Stimulated activated naive CD8-positive, alpha-beta T cell treated with anti-CD3 and anti-CD28 coated beads, Interleukin-15, Interleukin-2, amounts not matched to agents 100 ng/mL and 50 ng/mL, for 24 hours (primary cell): Measurements from ENCODE around the gene PITPNM3.
A peak's percentile ranks its signal among the peaks of the same experiment; 100 is the strongest.
"Not testable (repeated sequence)": the region's sequence is repeated elsewhere in the genome, so short reads cannot be mapped to it uniquely, and the experiment has no call there.

Experiments
- H3K27ac Mint-ChIP-seq: one replicate; pipeline ENCODE4 v1.8.0; 2021; ENCODE audit warnings: mild to moderate bottlenecking, mixed read lengths
- H3K27me3 Mint-ChIP-seq: one replicate; pipeline ENCODE4 v1.8.0; 2021; ENCODE audit warnings: mixed read lengths
- H3K36me3 Mint-ChIP-seq: one replicate; pipeline ENCODE4 v1.8.0; 2021; ENCODE audit warnings: low read depth, mixed read lengths
- H3K4me1 Mint-ChIP-seq: one replicate; pipeline ENCODE4 v1.8.0; 2021; ENCODE audit warnings: low read depth, mixed read lengths
- H3K4me3 Mint-ChIP-seq: one replicate; pipeline ENCODE4 v1.8.0; 2021; ENCODE audit warnings: mild to moderate bottlenecking, mixed read lengths
- H3K9me3 Mint-ChIP-seq: one replicate; pipeline ENCODE4 v1.8.0; 2021; ENCODE audit warnings: mixed read lengths

PITPNM3 gene

DNA sequence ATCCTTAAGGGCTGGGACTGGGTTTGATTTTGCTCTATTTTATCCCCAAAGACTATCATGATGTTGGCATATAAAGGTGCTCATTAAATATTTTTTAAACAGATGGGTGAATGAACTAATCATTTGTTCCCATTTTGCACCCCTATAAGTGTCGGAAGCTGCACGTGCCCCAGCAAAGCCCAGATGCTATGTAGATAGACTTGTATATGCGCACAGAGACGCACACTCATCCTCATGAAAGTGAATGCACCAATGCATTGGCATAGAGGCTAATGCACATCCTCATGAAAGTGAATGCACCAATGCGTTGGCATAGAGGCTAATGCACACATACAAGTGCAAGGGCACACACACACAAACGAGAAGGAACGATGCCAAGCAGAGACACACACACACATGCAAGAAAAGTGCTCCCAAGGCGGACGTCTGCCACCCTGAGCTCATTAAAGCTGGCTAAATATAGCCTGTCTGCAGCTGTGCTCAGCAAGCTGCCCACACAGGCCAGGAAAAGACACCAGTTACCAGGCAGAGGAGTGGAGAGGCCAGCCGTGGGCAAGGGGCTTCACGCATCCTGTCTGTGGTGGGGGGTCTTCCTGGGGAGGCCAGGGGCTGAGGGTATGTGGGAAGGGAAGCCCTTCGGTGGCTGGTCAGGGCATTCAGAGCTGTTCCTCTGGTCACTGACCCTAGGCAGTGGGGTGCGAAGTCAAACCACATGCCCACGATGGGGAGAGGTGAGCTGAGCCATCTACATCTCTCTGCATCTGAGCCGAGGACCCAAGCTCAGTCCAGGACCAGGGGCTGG, 59.5 kb downstream of the PITPNM3 start:
- H3K27me3 Mint-ChIP-seq = peaks cover 9% of the 10 kb centered on the region
- H3K36me3 Mint-ChIP-seq = no peaks in the 10 kb centered on the region
- no peaks in the 10 kb centered on the region for H3K9me3 Mint-ChIP-seq
- H3K27ac Mint-ChIP-seq = no peak overlapping the region
- H3K4me3 Mint-ChIP-seq = no peak overlapping the region
- peaks cover 15% of the 10 kb centered on the region for H3K4me1 Mint-ChIP-seq

- Mint-ChIP-seq H3K4me1 (peaks cover 15% of the 10 kb centered on the region), H3K27me3 (peaks cover 9% of the 10 kb centered on the region), H3K4me3 (peak overlapping the region; percentile 30), H3K36me3 (no peaks in the 10 kb centered on the region), H3K9me3 (no peaks in the 10 kb centered on the region), H3K27ac (no peak overlapping the region)
These were observed 60.3 kb downstream of the PITPNM3 start for GRCh38 chr17:6496116-6496481.

- H3K27ac Mint-ChIP-seq = no peak overlapping the region
- H3K9me3 Mint-ChIP-seq = no peaks in the 10 kb centered on the region
- peaks cover 9% of the 10 kb centered on the region for H3K27me3 Mint-ChIP-seq
- H3K36me3 Mint-ChIP-seq = no peaks in the 10 kb centered on the region
- H3K4me3 Mint-ChIP-seq = no peak overlapping the region
- peaks cover 15% of the 10 kb centered on the region for H3K4me1 Mint-ChIP-seq
These were observed 60.8 kb downstream of the PITPNM3 start for GRCh38 chr17:6495450-6496115.

DNA sequence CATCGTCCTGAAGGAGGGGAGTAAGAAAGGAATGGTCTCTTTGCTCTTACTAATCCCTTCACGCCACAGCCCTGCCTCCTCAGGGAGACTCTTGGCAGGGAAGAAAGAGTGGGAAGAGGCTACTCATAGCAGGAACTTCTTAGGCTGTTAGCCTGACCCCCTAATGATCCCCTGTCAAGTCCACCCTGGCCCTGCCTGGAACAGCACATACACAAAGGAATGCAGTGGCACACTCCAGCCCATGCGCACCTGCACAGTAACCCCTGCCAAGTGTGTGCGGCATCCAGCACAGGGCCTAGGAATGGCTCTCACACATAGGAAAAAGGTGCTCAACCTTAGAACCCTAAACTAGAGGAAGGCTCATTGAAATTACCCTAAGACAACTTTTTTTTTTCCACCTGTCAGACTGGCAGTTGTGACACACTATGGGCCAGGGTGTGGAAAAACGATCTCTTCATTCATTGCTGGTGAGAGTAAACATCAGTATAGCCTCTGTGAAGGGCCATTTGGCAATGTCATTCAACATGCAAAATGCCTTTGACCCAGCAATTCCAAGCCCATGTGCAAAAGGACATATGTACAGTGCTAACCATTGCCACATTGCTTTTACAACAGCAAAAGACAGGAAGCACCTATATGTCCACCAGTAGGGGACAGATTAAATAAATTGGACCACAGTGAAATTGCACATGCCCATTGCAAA, 62.0 kb downstream of the PITPNM3 start:
- H3K27ac Mint-ChIP-seq = no peak overlapping the region
- peaks cover 9% of the 10 kb centered on the region for H3K27me3 Mint-ChIP-seq
- peaks cover 15% of the 10 kb centered on the region for H3K4me1 Mint-ChIP-seq
- no peaks in the 10 kb centered on the region for H3K36me3 Mint-ChIP-seq
- H3K9me3 Mint-ChIP-seq = no peaks in the 10 kb centered on the region
- H3K4me3 Mint-ChIP-seq = no peak overlapping the region

GRCh38 chr17:6492892-6493674, 63.3 kb downstream of the PITPNM3 start:
- peaks cover 15% of the 10 kb centered on the region for H3K4me1 Mint-ChIP-seq
- no peaks in the 10 kb centered on the region for H3K9me3 Mint-ChIP-seq
- H3K27ac Mint-ChIP-seq = no peak overlapping the region
- no peak overlapping the region for H3K4me3 Mint-ChIP-seq
- H3K27me3 Mint-ChIP-seq = peaks cover 9% of the 10 kb centered on the region
- no peaks in the 10 kb centered on the region for H3K36me3 Mint-ChIP-seq

GRCh38 chr17:6491071-6491700, 65.2 kb downstream of the PITPNM3 start:
- no peak overlapping the region for H3K4me3 Mint-ChIP-seq
- peaks cover 2% of the 10 kb centered on the region for H3K27me3 Mint-ChIP-seq
- no peaks in the 10 kb centered on the region for H3K36me3 Mint-ChIP-seq
- no peaks in the 10 kb centered on the region for H3K9me3 Mint-ChIP-seq
- H3K4me1 Mint-ChIP-seq = peaks cover 9% of the 10 kb centered on the region
- H3K27ac Mint-ChIP-seq = no peak overlapping the region

- no peak overlapping the region for H3K27ac Mint-ChIP-seq
- H3K27me3 Mint-ChIP-seq = no peaks in the 10 kb centered on the region
- H3K4me3 Mint-ChIP-seq = no peak overlapping the region
- H3K36me3 Mint-ChIP-seq = no peaks in the 10 kb centered on the region
- no peaks in the 10 kb centered on the region for H3K4me1 Mint-ChIP-seq
- H3K9me3 Mint-ChIP-seq = no peaks in the 10 kb centered on the region
These were observed 67.3 kb downstream of the PITPNM3 start for GRCh38 chr17:6489016-6489550.

DNA sequence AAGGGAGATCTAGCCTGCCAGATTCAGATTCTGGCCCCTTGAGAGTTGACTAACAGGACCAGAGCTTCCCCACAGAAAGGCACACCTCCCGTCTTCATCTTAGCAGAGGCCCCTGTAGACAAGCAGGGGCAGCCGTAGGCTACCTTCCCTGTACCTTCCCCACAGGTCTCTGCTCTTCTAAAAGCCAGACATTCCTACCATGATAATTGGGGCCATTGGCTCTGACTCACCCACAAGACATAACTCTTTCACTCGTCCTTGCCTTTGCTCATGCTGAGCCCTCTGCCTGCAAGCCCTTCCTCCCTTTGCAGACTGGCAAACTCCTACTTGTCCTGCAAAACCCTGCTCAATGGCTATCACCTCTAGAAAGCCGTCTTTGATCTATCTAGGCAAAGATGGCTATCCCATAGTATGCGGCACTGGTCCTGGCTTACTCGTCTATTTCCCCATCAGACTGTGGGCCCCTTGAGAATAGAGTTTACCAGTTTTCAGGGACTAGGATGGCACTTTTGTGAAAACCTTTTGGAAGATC, 68.3 kb downstream of the PITPNM3 start:
- no peaks in the 10 kb centered on the region for H3K27me3 Mint-ChIP-seq
- no peaks in the 10 kb centered on the region for H3K4me1 Mint-ChIP-seq
- H3K27ac Mint-ChIP-seq = no peak overlapping the region
- H3K36me3 Mint-ChIP-seq = no peaks in the 10 kb centered on the region
- H3K9me3 Mint-ChIP-seq = no peaks in the 10 kb centered on the region
- no peak overlapping the region for H3K4me3 Mint-ChIP-seq

DNA sequence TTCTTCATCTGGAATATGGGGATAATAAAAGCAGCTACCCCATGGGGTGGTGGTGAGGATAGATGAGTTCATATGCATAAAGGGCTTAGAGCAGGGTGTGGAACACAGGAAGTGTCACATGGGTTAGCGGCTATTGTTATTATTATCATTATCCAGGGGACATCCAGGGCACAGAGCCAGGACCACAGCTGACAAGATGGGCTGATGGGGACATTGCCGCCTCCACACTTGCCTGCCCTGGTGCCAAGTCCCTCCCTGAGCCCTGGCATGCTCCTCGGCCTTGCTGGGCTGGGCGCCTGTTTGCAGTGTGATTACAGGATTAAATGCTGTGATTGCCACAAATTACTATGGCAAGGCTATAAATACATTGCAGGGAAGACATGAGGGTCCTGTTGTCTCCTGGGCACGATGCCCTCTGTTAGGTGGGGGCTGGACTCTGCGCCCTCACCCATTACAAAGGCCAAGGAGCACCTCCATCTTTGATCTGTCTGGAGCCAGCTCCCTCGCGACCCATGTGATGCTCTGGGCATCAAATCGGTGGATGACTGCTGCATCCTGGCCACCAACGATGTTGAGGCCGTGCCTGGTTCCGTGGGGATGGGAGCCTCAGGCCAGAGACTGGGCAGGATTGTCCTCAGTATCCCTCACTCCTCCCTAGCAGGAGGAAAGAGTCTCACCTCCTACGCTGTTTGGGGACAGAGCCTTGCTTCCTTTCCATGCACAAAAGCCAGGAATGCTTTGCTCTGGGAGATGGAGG, 68.9 kb downstream of the PITPNM3 start:
- H3K27ac Mint-ChIP-seq = no peak overlapping the region
- H3K36me3 Mint-ChIP-seq = no peaks in the 10 kb centered on the region
- no peaks in the 10 kb centered on the region for H3K27me3 Mint-ChIP-seq
- H3K9me3 Mint-ChIP-seq = no peaks in the 10 kb centered on the region
- no peak overlapping the region for H3K4me3 Mint-ChIP-seq
- H3K4me1 Mint-ChIP-seq = no peaks in the 10 kb centered on the region

DNA sequence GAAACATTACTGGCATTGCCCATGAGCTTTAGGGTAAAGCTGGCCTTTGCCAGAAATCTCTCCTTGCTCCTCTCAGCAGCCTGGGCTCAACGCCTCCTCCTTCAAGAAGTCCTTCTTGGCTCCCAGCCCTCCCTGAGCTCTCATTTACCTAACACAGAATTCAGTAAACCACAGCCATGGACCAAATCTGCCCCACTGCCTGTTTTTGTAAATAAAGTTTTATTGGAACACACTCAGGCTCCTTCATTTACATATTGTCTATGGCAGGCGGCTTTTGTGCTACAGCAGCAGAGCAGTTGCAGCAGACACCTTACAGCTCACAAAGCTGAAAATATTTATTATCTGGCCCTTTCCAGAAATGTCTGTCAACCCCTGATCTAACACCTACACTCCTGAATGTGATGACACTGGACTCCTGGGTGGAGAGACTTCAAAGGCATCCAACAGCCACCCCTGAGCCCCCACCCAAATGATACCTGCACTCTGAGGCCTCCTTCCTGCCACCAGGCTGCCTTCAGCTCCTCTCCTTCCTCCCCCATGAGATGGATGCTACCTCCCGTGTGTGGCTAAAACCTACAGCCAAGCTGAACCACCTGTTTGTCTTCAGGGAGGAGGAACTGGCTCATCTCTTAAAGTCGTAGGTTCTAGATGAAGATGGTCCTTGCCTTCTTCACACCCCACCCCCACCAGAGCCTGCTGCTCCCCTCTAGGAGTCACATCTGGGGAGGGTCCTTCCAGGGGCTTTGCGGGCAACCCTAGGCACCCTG, 70.5 kb downstream of the PITPNM3 start:
- H3K4me3 Mint-ChIP-seq = no peak overlapping the region
- no peak overlapping the region for H3K27ac Mint-ChIP-seq
- no peaks in the 10 kb centered on the region for H3K36me3 Mint-ChIP-seq
- H3K27me3 Mint-ChIP-seq = no peaks in the 10 kb centered on the region
- H3K9me3 Mint-ChIP-seq = no peaks in the 10 kb centered on the region
- H3K4me1 Mint-ChIP-seq = no peaks in the 10 kb centered on the region

- no peak overlapping the region for H3K4me3 Mint-ChIP-seq
- no peaks in the 10 kb centered on the region for H3K36me3 Mint-ChIP-seq
- no peaks in the 10 kb centered on the region for H3K27me3 Mint-ChIP-seq
- H3K27ac Mint-ChIP-seq = no peak overlapping the region
- H3K4me1 Mint-ChIP-seq = no peaks in the 10 kb centered on the region
- H3K9me3 Mint-ChIP-seq = no peaks in the 10 kb centered on the region
These were observed 72.8 kb downstream of the PITPNM3 start for GRCh38 chr17:6483507-6483906.

DNA sequence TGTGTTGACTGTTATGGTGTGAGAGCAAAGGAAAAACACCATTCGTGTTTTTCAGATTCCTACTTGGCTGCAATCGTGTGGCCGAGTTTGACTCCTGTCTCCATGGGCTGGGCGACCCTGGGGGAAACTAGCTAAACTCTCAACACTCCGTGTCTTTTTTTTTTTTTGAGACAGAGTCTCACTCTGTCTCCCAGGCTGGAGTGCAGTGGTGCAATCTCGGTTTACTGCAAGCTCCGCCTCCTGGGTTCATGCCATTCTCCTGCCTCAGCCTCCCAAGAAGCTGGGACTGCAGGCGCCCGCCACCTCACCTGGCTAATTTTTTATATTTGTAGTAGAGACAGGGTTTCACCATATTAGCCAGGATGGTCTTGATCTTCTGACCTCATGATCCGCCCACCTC, 73.6 kb downstream of the PITPNM3 start:
- H3K4me3 Mint-ChIP-seq, H3K9me3 Mint-ChIP-seq, H3K27me3 Mint-ChIP-seq, H3K36me3 Mint-ChIP-seq, H3K4me1 Mint-ChIP-seq, H3K27ac Mint-ChIP-seq: not testable (repeated sequence)

GRCh38 chr17:6482105-6482455, 74.3 kb downstream of the PITPNM3 start:
- no peaks in the 10 kb centered on the region for H3K27me3 Mint-ChIP-seq
- H3K9me3 Mint-ChIP-seq = no peaks in the 10 kb centered on the region
- H3K27ac Mint-ChIP-seq = no peak overlapping the region
- no peaks in the 10 kb centered on the region for H3K36me3 Mint-ChIP-seq
- H3K4me3 Mint-ChIP-seq = no peak overlapping the region
- H3K4me1 Mint-ChIP-seq = no peaks in the 10 kb centered on the region
